H9 (cell line): ENCODE results near the gene DPF3. TPM values are rescaled to one million over a fixed set of nuclear protein-coding genes. Genes with fewer than 3 reads are reported as not detected.

Experiments used
- DNase-seq: peaks from one replicate; pipeline ENCODE4 v3.0.0-alpha.2; 2017
- H2AFZ ChIP-seq: one replicate; pipeline ENCODE4 v1.6.1; 2013; ENCODE audit warnings: mild to moderate bottlenecking, low read length, control low read depth, moderate library complexity
- H2AK5ac ChIP-seq: 2 replicates; pipeline ENCODE4 v1.6.1; 2013; ENCODE audit warnings: low read length, control low read depth, mixed read lengths; ENCODE audit not compliant: insufficient read length
- H2BK120ac ChIP-seq: one replicate; pipeline ENCODE4 v1.6.1; 2013; ENCODE audit warnings: low read depth, mild to moderate bottlenecking, low read length, control low read depth, inconsistent platforms; ENCODE audit not compliant: poor library complexity, severe bottlenecking
- H2BK12ac ChIP-seq: 2 replicates; pipeline ENCODE4 v1.6.1; 2013; ENCODE audit warnings: low read length, control low read depth, mixed read lengths, low read depth; ENCODE audit not compliant: insufficient read length
- H2BK15ac ChIP-seq: 2 replicates; pipeline ENCODE4 v1.6.1; 2013; ENCODE audit warnings: low read depth, low read length, control low read depth
- H2BK20ac ChIP-seq: one replicate; pipeline ENCODE4 v1.6.1; 2013; ENCODE audit warnings: low read depth, mild to moderate bottlenecking, low read length, control low read depth, inconsistent platforms; ENCODE audit not compliant: poor library complexity, severe bottlenecking
- H2BK5ac ChIP-seq: 2 replicates; pipeline ENCODE4 v1.6.1; 2013; ENCODE audit warnings: low read length, control low read depth, mixed read lengths; ENCODE audit not compliant: insufficient read length
- H3K14ac ChIP-seq: 2 replicates; pipeline ENCODE4 v1.6.1; 2013; ENCODE audit warnings: low read length, control low read depth; ENCODE audit not compliant: insufficient read depth
- H3K18ac ChIP-seq: 2 replicates; pipeline ENCODE4 v1.6.1; 2013; ENCODE audit warnings: low read depth, mild to moderate bottlenecking, mixed read lengths, low read length, control low read depth; ENCODE audit not compliant: insufficient read length
- H3K23ac ChIP-seq: 2 replicates; pipeline ENCODE4 v1.6.1; 2013; ENCODE audit warnings: low read length, control low read depth, mixed read lengths, low read depth; ENCODE audit not compliant: insufficient read length
- H3K23me2 ChIP-seq: 2 replicates; pipeline ENCODE4 v1.6.1; 2013; ENCODE audit warnings: low read depth, mild to moderate bottlenecking, mixed read lengths, low read length, control low read depth; ENCODE audit not compliant: insufficient read length, poor library complexity, severe bottlenecking
- H3K27ac ChIP-seq: 2 replicates; pipeline ENCODE4 v1.5.1; 2013; ENCODE audit warnings: low read length, control low read depth, mixed read lengths, low read depth; ENCODE audit not compliant: insufficient read length
- H3K27me3 ChIP-seq: 2 replicates; pipeline ENCODE4 v1.6.1; 2013; ENCODE audit warnings: low read length, control low read depth, inconsistent platforms; ENCODE audit not compliant: insufficient read depth
- H3K4ac ChIP-seq: 2 replicates; pipeline ENCODE4 v1.6.1; 2013; ENCODE audit warnings: low read depth, mild to moderate bottlenecking, control low read depth, inconsistent platforms, low read length, moderate library complexity
- H3K4me1 ChIP-seq: 2 replicates; pipeline ENCODE4 v1.6.1; 2013; ENCODE audit warnings: low read length, control low read depth, inconsistent platforms; ENCODE audit not compliant: insufficient read depth
- H3K4me2 ChIP-seq: 2 replicates; pipeline ENCODE4 v1.6.1; 2013; ENCODE audit warnings: low read length, control low read depth, mixed read lengths; ENCODE audit not compliant: insufficient read length, insufficient read depth
- H3K56ac ChIP-seq: 2 replicates; pipeline ENCODE4 v1.6.1; 2013; ENCODE audit warnings: low read depth, mild to moderate bottlenecking, mixed read lengths, low read length, control low read depth; ENCODE audit not compliant: insufficient read length
- H3K79me1 ChIP-seq: 2 replicates; pipeline ENCODE4 v1.6.1; 2013; ENCODE audit warnings: low read depth, mild to moderate bottlenecking, moderate library complexity, low read length, control low read depth, inconsistent platforms; ENCODE audit not compliant: insufficient read depth, poor library complexity, severe bottlenecking
- H3K79me2 ChIP-seq: 2 replicates; pipeline ENCODE4 v1.6.1; 2013; ENCODE audit warnings: low read length, control low read depth, inconsistent platforms; ENCODE audit not compliant: insufficient read depth
- H3K9ac ChIP-seq: 2 replicates; pipeline ENCODE4 v1.6.1; 2013; ENCODE audit warnings: low read length, control low read depth, mixed read lengths; ENCODE audit not compliant: insufficient read length; ENCODE audit errors: extremely low read depth
- H3K9me3 ChIP-seq: one replicate; pipeline ENCODE4 v1.6.1; 2013; ENCODE audit warnings: low read depth, low read length, inconsistent platforms; ENCODE audit not compliant: control insufficient read depth
- H3T11ph ChIP-seq: one replicate; pipeline ENCODE4 v1.6.1; 2013; ENCODE audit warnings: mild to moderate bottlenecking, low read length, control low read depth, inconsistent platforms
- H4K20me1 ChIP-seq: one replicate; pipeline ENCODE4 v1.6.1; 2013; ENCODE audit not compliant: control insufficient read depth, insufficient read length, insufficient read depth
- H4K5ac ChIP-seq: 2 replicates; pipeline ENCODE4 v1.6.1; 2013; ENCODE audit warnings: low read depth, mild to moderate bottlenecking, mixed read lengths, low read length, control low read depth; ENCODE audit not compliant: insufficient read length
- H4K8ac ChIP-seq: replicated peaks from 2 replicates; pipeline ENCODE4 v1.6.1; 2013; ENCODE audit warnings: low read length, control low read depth, mixed read lengths, low read depth; ENCODE audit not compliant: insufficient read length
- H4K91ac ChIP-seq: 2 replicates; pipeline ENCODE4 v1.6.1; 2013; ENCODE audit warnings: low read depth, mild to moderate bottlenecking, moderate library complexity, mixed read lengths, low read length, control low read depth; ENCODE audit not compliant: insufficient read length
- H3K27ac Mint-ChIP-seq, 3 experiments: 2 replicates in 2 of 3; 3 replicates in 1 of 3; pipeline ENCODE4 v1.8.0; 2020 to 2021; ENCODE audit warnings: mixed read lengths in 3 of 3, mild to moderate bottlenecking in 1 of 3, moderate library complexity in 1 of 3
- H3K27me3 Mint-ChIP-seq: 2 replicates; pipeline ENCODE4 v1.8.0; 2021; ENCODE audit warnings: low read depth, mild to moderate bottlenecking, moderate library complexity, mixed read lengths
- H3K36me3 Mint-ChIP-seq, 3 experiments: 2 replicates in 2 of 3; 3 replicates in 1 of 3; pipeline ENCODE4 v1.8.0; 2020 to 2021; ENCODE audit warnings: low read depth in 3 of 3, mixed read lengths in 3 of 3; ENCODE audit not compliant: insufficient read depth in 1 of 3
- H3K4me1 Mint-ChIP-seq, 2 experiments: 2 replicates each; pipeline ENCODE4 v1.8.0; 2020; ENCODE audit warnings: mixed read lengths in 2 of 2
- H3K4me3 Mint-ChIP-seq, 2 experiments: 2 replicates in 1 of 2; 3 replicates in 1 of 2; pipeline ENCODE4 v1.8.0; 2020 to 2021; ENCODE audit warnings: mild to moderate bottlenecking in 2 of 2, mixed read lengths in 2 of 2, moderate library complexity in 1 of 2
- H3K9me3 Mint-ChIP-seq, 2 experiments: 2 replicates in 1 of 2; 3 replicates in 1 of 2; pipeline ENCODE4 v1.8.0; 2020; ENCODE audit warnings: mild to moderate bottlenecking in 2 of 2, mixed read lengths in 2 of 2, moderate library complexity in 1 of 2
- whole genome bisulfite sequencing: extraction: QIAGEN DNeasy Blood & Tissue Kit; methylation state at CpG from one replicate; pipeline ENCODE4 v1.1.7; 2013; ENCODE audit warnings: missing lambda C conversion rate, low lambda C conversion rate, mixed read lengths; ENCODE audit not compliant: insufficient read length; ENCODE audit errors: extremely low coverage; 5-methylcytosine and 5-hydroxymethylcytosine counted together
- total RNA-seq: library from RNA; stranded (reverse); gene quantifications from 2 replicates; pipeline ENCODE4 v1.2.1, GENCODE V29; 2021
- TF ChIP-seq, protein P1 (sequence below): fragments of 200-600 bp; sonication (generic); conservative IDR thresholded peaks from 3 replicates; pipeline ENCODE4 v1.8.0; 2021; ENCODE audit warnings: antibody characterized with exemption, mild to moderate bottlenecking

Gene DPF3
- total RNA-seq, 1 experiment from 2014 or later, result not detected

DNA sequence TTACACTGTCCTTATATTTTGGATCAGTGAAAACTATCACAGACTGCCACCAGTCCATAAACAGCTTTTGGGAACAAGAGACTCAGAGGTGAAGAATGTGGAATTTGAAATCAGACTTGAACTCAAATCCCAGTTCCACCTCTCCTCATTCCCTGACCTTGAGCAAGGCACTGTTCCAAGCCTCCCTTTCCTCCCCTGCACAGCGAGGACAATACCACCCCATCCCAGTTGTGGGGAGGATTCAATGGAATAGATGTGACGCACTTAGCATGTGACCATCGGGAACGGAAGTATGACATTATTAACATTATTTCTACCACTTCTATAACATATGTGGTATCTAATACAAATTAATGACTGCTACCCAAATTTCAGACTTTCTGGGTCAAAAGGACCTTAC is 63.5 kb downstream of the DPF3 start:
- no peak overlapping the region for H3K4me2 ChIP-seq
- H2BK120ac ChIP-seq, result no peak overlapping the region
- no peaks in the 10 kb centered on the region for H3K79me2 ChIP-seq
- no peaks in the 10 kb centered on the region for H3K79me1 ChIP-seq
- H2BK5ac ChIP-seq, result no peak overlapping the region
- H4K20me1 ChIP-seq, result no peaks in the 10 kb centered on the region
- no peaks in the 10 kb centered on the region for H3K27me3 ChIP-seq
- no peak overlapping the region for H3K56ac ChIP-seq
- no peak overlapping the region for H3T11ph ChIP-seq
- H4K5ac ChIP-seq, result no peak overlapping the region
- H3K4me3 Mint-ChIP-seq, result no peak overlapping the region
- no peak overlapping the region for H3K27ac Mint-ChIP-seq
- no peak overlapping the region for H2AFZ ChIP-seq
- no peaks in the 10 kb centered on the region for H3K23me2 ChIP-seq
- H3K14ac ChIP-seq, result no peak overlapping the region
- H3K4me1 ChIP-seq, result no peaks in the 10 kb centered on the region
- no peak overlapping the region for H3K4ac ChIP-seq
- TF ChIP-seq, protein P1, sequence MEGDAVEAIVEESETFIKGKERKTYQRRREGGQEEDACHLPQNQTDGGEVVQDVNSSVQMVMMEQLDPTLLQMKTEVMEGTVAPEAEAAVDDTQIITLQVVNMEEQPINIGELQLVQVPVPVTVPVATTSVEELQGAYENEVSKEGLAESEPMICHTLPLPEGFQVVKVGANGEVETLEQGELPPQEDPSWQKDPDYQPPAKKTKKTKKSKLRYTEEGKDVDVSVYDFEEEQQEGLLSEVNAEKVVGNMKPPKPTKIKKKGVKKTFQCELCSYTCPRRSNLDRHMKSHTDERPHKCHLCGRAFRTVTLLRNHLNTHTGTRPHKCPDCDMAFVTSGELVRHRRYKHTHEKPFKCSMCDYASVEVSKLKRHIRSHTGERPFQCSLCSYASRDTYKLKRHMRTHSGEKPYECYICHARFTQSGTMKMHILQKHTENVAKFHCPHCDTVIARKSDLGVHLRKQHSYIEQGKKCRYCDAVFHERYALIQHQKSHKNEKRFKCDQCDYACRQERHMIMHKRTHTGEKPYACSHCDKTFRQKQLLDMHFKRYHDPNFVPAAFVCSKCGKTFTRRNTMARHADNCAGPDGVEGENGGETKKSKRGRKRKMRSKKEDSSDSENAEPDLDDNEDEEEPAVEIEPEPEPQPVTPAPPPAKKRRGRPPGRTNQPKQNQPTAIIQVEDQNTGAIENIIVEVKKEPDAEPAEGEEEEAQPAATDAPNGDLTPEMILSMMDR, result no peak
- no peak overlapping the region for H2BK20ac ChIP-seq
- H2BK15ac ChIP-seq, result no peak overlapping the region
- no peak overlapping the region for H2AK5ac ChIP-seq
- H3K36me3 Mint-ChIP-seq, result no peaks in the 10 kb centered on the region
- no peak for DNase-seq
- no peak overlapping the region for H2BK12ac ChIP-seq
- no CpG with 5 or more reads among the region's 4 CpGs for WGBS
- peaks cover 18% of the 10 kb centered on the region for H3K27me3 Mint-ChIP-seq
- peaks cover 17 to 19% of the 10 kb centered on the region in 2 experiments; a peak in 3 of 4 replicates for H3K4me1 Mint-ChIP-seq
- no peak overlapping the region for H3K27ac ChIP-seq
- no peak overlapping the region for H3K9ac ChIP-seq
- H4K8ac ChIP-seq, result no peak overlapping the region
- H3K18ac ChIP-seq, result no peak overlapping the region
- H3K9me3 Mint-ChIP-seq, result no peaks in the 10 kb centered on the region
- H3K9me3 ChIP-seq, result no peaks in the 10 kb centered on the region
- H4K91ac ChIP-seq, result no peak overlapping the region
- no peak overlapping the region for H3K23ac ChIP-seq
